NCI-H345 treated with DMSO at 0.1 percent for 48 hours (cell line): Measurements from ENCODE around the gene TEX51.

ENCODE experiments used
- DNase-seq: peaks from one replicate; lab custom pipeline; 2025; ENCODE audit not compliant: unreplicated experiment; lab: John Stamatoyannopoulos, UW

The TEX51 gene

DNA sequence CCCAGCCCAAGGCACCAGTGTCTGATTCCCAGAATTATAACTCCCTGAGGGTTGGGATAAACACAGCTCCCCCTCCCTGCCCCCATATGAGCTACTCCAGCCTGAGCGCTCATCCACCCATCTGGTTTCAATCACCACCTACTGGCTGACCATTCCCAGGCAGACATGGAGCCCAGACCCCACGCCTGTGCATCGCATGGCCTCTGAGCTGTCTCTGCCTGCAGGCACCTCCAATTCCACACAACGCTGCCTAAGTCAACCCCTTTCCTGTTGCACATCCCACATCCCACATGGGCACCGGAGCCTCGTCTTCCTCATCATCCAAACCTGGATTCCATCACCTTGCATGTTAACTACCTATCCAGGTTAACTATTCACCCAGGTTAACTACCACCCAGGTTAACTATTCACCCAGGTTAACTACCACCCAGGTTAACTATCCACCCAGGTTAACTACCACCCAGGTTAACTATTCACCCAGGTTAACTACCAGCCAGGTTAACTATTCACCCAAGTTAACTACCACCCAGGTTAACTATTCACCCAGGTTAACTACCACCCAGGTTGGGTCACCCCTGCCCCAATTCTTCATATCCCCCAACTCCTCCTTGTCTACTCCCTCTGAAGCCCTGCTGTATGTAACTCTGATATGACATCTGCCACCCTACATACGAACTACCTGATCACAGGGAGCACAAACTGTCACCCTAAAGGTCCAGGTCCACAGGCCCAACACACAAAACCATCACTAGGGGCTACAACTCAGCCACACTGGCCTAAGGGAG lies 47.8 kb downstream of the TEX51 start:
- no peak for DNase-seq

DNA sequence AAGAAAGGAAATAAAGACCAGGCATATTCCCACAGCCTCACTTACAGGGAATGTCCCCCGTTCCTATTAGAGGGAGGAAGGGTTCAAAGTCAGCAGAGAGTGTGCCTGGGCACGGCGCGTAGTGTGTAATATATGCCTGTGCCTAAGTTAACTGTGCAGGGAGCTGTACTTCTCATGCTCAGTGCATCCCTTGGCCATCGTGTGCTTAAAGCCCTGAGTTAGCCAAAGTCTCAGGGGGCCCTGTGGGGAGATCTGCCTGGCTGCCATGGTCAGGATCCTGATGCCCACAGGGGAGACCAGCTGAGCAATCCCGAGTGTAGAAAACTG lies 48.4 kb downstream of the TEX51 start:
- no peak for DNase-seq

DNA sequence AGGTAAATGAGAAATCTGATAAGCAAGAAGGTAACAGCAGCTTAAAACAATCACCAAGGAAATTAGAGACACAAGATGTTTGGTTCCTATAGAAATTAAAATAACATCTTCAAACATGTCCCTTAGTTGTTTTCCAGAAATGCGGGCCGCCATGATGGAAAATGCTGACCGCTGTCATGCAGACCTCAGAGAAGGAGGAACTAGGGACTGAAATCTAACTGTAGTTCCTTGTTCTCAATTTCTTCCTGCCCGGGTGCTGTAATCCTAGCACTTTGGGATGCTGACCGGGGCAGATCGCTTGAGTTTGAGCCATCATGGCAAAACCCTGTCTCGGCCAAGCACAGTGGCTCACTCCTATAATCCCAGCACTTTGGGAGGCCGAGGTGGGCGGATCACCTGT lies 51.1 kb downstream of the TEX51 start:
- DNase-seq: no peak

DNA sequence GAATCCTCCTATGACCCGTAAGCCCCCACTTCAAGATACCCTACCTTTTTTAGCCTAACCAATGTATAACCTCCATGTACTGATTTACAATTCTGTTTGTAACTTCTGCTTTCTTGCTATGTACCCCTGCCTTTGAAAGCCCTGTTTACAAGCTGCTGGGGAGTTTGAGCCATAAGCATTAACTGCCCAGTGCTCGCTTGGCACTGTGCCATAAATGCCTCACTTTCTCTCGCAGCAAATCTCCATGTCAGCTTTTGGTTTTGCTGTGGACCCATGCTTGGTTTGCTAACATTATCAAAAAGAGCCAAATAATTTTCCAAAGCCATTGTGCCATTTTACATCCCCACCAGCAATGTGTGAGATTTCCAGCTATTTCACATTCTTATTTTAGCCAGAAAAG lies 51.8 kb downstream of the TEX51 start:
- no peak for DNase-seq
